B cell (primary cell): ENCODE measurements around the gene DYNLT1. TPM values are rescaled to one million over a fixed set of nuclear protein-coding genes. Genes with fewer than 3 reads are reported as not detected.
"Not testable (repeated sequence)": the region's sequence is repeated elsewhere in the genome, so short reads cannot be mapped to it uniquely, and the experiment has no call there.

Source experiments
- ATAC-seq: fragments of 200-7000 bp; cut with Tn5 transposase; one replicate; pipeline ENCODE4 v1.10.0; 2021; ENCODE audit warnings: low read depth, mild to moderate bottlenecking, moderate number of reproducible peaks, moderate library complexity
- CTCF ChIA-PET: fragments of 350-600 bp; sonication (Branson Sonifier 250); formaldehyde crosslinking; loops from one replicate; lab custom pipeline; 2021; ENCODE audit warnings: antibody characterized with exemption, inconsistent platforms; lab: Charles Lee
- POLR2A ChIA-PET: fragments of 350-600 bp; sonication (Branson Sonifier 250); formaldehyde crosslinking; loops from one replicate; lab custom pipeline; 2021; ENCODE audit warnings: antibody characterized with exemption; lab: Charles Lee
- DNase-seq: peaks from one replicate; pipeline ENCODE4 v3.0.0; 2013
- H2AFZ ChIP-seq: 2 replicates; pipeline ENCODE4 v1.6.1; 2012; ENCODE audit warnings: mild to moderate bottlenecking, low read depth, low read length; ENCODE audit not compliant: insufficient read depth, poor library complexity, severe bottlenecking
- H3K27ac ChIP-seq, 2 donors: 1 replicate in 1 of 2; 2 replicates in 1 of 2; pipeline ENCODE4 v1.5.1; 2012 to 2013; ENCODE audit warnings: low read length in 2 of 2, mild to moderate bottlenecking in 2 of 2, moderate library complexity in 1 of 2
- H3K27me3 ChIP-seq, 4 experiments: fragments of 200-600 bp in 1 of 4; sonication (generic) in 1 of 4; replicated peaks in 1 of 4; 1 replicate in 2 of 4; 2 replicates in 2 of 4; pipeline versions ENCODE4 v1.6.1 to v1.7.0; 2013 to 2016; ENCODE audit warnings: low read length in 3 of 4, mild to moderate bottlenecking in 2 of 4, mixed read lengths in 1 of 4, moderate library complexity in 1 of 4; ENCODE audit not compliant: insufficient read depth in 4 of 4, control insufficient read depth in 3 of 4; ENCODE audit errors: control extremely low read depth in 1 of 4
- H3K36me3 ChIP-seq, 2 experiments: replicated peaks in 1 of 2; 1 replicate in 1 of 2; 2 replicates in 1 of 2; pipeline versions ENCODE4 v1.6.1 to v1.7.1; 2013; ENCODE audit warnings: low read length in 1 of 2; ENCODE audit not compliant: insufficient read depth in 2 of 2, control insufficient read depth in 1 of 2; ENCODE audit errors: control extremely low read depth in 1 of 2, extremely low read depth in 1 of 2
- H3K4me1 ChIP-seq, 2 donors: fragments of 200-600 bp in 1 of 2; sonication (generic) in 1 of 2; 1 replicate in 1 of 2; 2 replicates in 1 of 2; pipeline versions ENCODE4 v1.5.1 to v1.6.1; 2013 to 2017; ENCODE audit warnings: low read length in 2 of 2; ENCODE audit not compliant: control insufficient read depth in 2 of 2, insufficient read depth in 2 of 2
- H3K4me2 ChIP-seq: replicated peaks from 2 replicates; pipeline ENCODE3; 2012; ENCODE audit warnings: mild to moderate bottlenecking, low read depth, low read length; ENCODE audit not compliant: poor library complexity, severe bottlenecking
- H3K4me3 ChIP-seq, 5 experiments: fragments of 200-600 bp in 1 of 5; sonication (generic) in 1 of 5; 1 replicate in 3 of 5; 2 replicates in 2 of 5; pipeline versions ENCODE4 v1.5.1 to v1.7.0; 2011 to 2016; ENCODE audit warnings: low read length in 4 of 5, mild to moderate bottlenecking in 4 of 5, low read depth in 2 of 5, control low read depth in 1 of 5, moderate library complexity in 1 of 5; ENCODE audit not compliant: insufficient read depth in 1 of 5; ENCODE audit errors: control extremely low read depth in 1 of 5, extremely low read depth in 1 of 5
- H3K79me2 ChIP-seq: fragments of 200-600 bp; sonication (generic); one replicate; pipeline ENCODE4 v1.6.0; 2016; ENCODE audit warnings: low read length; ENCODE audit not compliant: control insufficient read depth, insufficient read depth
- H3K9ac ChIP-seq: fragments of 200-600 bp; sonication (generic); 2 replicates; pipeline ENCODE4 v1.6.1; 2017; ENCODE audit warnings: mild to moderate bottlenecking, low read length, moderate library complexity
- H3K9me3 ChIP-seq, 3 donors: one replicate each; pipeline versions ENCODE4 v1.6.1 to v1.7.1; 2013; ENCODE audit warnings: low read length in 2 of 3; ENCODE audit not compliant: control insufficient read depth in 2 of 3, insufficient read depth in 1 of 3; ENCODE audit errors: control extremely low read depth in 1 of 3
- H4K20me1 ChIP-seq: 2 replicates; pipeline ENCODE4 v1.6.0; 2012; ENCODE audit warnings: mild to moderate bottlenecking, low read length; ENCODE audit not compliant: insufficient read depth, control insufficient read depth, poor library complexity, severe bottlenecking
- H3K27ac Mint-ChIP-seq: one replicate; pipeline ENCODE4 v1.8.0; 2021; ENCODE audit warnings: mixed read lengths
- H3K27me3 Mint-ChIP-seq: one replicate; pipeline ENCODE4 v1.8.0; 2021; ENCODE audit warnings: mixed read lengths
- H3K4me1 Mint-ChIP-seq: one replicate; pipeline ENCODE4 v1.8.0; 2021; ENCODE audit warnings: mixed read lengths
- H3K4me3 Mint-ChIP-seq: one replicate; pipeline ENCODE4 v1.8.0; 2021; ENCODE audit warnings: mixed read lengths
- H3K9me3 Mint-ChIP-seq: one replicate; pipeline ENCODE4 v1.8.0; 2022; ENCODE audit warnings: mixed read lengths; ENCODE audit not compliant: insufficient read depth
- EZH2 ChIP-seq: IDR thresholded peaks from 2 replicates; pipeline ENCODE4 v1.6.1; 2012; ENCODE audit warnings: borderline replicate concordance, low read depth, mild to moderate bottlenecking, moderate library complexity, low read length; ENCODE audit not compliant: insufficient read depth, poor library complexity, severe bottlenecking
- WGBS: methylation state at CpG from one replicate; pipeline ENCODE4 v1.1.5; 2013; ENCODE audit warnings: missing lambda C conversion rate; ENCODE audit not compliant: insufficient coverage; 5-methylcytosine and 5-hydroxymethylcytosine counted together
- intact Hi-C: fragments of 100-400 bp; cut with micrococcal nuclease; formaldehyde crosslinking; loops from one replicate; pipeline ENCODE4 v1.10.0; 2022
- polyA plus RNA-seq: library from polyadenylated mRNA; depleted of rRNA; stranded (reverse); fragments of >200 nt; gene quantifications from 2 replicates; pipeline ENCODE4 v1.2.3, GENCODE V29; 2012
- total RNA-seq, 2 donors: library from RNA; stranded (reverse); fragments of 120-200 nt in 1 of 2; gene quantifications; 1 replicate in 1 of 2; 2 replicates in 1 of 2; pipeline versions ENCODE4 v1.2.3 to v1.2.4, GENCODE V29; 2013 to 2022
- TF ChIP-seq, protein P1 (sequence below): fragments of 200-600 bp; IDR thresholded peaks from one replicate; pipeline ENCODE4 v1.8.0; 2022; ENCODE audit warnings: antibody characterized with exemption, mild to moderate bottlenecking

DYNLT1 gene
- total and polyA plus RNA-seq, 2 donors (not counting 1 experiment from before 2014, with no cell fraction given), result 34.8 to 62.6 TPM

DNA sequence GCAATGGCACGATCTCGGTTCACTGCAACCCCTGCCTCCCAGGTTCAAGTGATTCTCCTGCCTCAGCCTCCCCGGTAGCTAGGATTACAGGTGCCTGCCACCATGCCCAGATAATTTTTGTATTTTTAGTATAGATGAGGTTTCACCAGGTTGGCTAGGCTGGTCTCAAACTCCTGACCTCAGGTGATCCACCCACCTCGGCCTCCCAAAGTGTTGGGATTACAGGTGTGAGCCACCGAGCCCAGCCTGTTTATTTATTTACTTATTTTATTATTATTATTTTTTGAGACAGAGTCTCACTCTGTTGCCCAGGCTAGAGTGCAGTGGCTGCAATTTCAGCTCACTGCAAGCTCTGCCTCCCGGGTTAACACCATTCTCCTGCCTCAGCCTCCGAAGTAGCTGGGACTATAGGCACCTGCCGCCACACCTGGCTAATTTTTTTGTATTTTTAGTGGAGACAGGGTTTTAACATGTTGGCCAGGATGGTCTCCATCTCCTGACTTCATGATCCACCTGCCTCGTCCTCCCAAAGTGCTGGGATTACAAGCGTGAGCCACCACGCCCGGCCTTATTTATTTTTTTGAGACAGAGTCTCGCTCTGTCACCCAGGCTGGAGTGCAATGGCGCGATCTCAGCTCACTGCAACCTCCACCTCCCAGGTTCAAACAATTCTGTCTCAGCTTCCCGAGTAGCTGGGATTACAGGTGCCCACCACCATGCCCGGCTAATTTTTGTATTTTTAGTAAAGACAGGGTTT lies 7.6 kb upstream of the DYNLT1 start:
- H3K4me1 Mint-ChIP-seq, result peaks cover 29% of the 10 kb centered on the region
- H3K9me3 ChIP-seq, H4K20me1 ChIP-seq, H3K27ac ChIP-seq, H3K9ac ChIP-seq, H3K36me3 ChIP-seq, H3K4me3 Mint-ChIP-seq, intact Hi-C loops, H3K9me3 Mint-ChIP-seq, H3K27ac Mint-ChIP-seq, H2AFZ ChIP-seq, H3K27me3 ChIP-seq, DNase-seq, ATAC-seq, H3K4me3 ChIP-seq, H3K4me2 ChIP-seq, H3K79me2 ChIP-seq: not testable (repeated sequence)
- 84% methylated on average over 13 of the region's 17 CpGs for WGBS
- ChIA-PET POLR2A (interaction anchor here (0.6 kb wide), 2 partner anchors 443 to 1277 kb away, joined by 3 to 8 read pairs; no protein-coding TSS in a partner anchor), CTCF (interaction anchor here (1.2 to 3.9 kb wide), 3 partner anchors 8 to 37 kb away, joined by 3 to 36 read pairs (median 3); no protein-coding TSS in a partner anchor)
- peaks cover 15% of the 10 kb centered on the region for H3K27me3 Mint-ChIP-seq
- peaks cover 18 to 19% of the 10 kb centered on the region in 2 donors for H3K4me1 ChIP-seq

DNA sequence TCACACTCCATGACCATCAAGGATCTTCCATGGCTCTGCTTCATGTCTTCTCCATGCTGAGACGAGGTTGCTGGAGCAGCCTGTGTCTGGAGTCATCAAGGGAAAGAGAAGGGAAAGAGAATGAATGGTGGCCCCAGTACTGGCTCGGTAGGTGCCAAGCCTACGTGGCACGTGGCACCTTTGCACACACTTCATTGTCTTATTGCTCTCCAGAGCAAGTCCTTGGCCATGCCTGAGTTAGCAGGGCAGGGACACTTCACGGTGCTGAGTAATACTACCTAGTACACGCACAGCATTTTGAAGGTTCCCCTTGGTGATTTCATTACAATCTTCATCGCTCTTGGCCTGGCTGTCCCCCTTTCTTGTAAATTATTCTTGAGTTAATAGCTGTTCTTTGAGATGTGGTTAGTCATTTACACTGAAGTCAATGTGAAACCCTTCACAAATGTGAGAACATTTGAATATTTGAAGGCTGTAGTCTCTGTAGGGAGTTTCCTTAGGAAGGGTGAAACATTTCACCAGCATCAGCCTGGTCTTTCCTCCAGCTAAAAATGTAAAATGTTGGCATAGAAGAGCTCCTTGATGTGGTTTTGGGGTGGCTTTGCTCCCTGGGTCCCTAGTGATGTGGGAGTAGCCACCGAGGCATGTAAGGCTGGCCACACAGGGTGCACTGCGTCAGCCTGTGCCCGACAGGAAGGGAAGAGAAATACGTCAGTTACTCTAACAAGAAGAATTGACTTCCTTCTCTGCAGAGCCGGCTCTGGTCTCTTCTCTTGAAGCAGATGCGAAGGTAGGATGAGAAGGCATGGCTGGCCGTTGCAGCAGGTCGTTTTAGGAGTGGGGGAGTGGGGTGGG lies 5.0 kb upstream of the DYNLT1 start, which contains the start of gene SYTL3:
SYTL3 (plus strand) TSS at position 766 of the 855 bp plus-strand sequence. CDS start 13,215 bp downstream, outside the sequence.
- ChIA-PET CTCF (interaction anchor here (1.1 to 3.9 kb wide), 4 partner anchors 11 to 429 kb away, joined by 3 to 36 read pairs (median 10); no protein-coding TSS in a partner anchor), POLR2A (no interaction called here)
- intact Hi-C loops, result loop anchor here (5.0 to 10.0 kb wide), 3 partner anchors 38 to 825 kb away; partner anchors contain the start of gene SNX9
- Mint-ChIP-seq H3K9me3 (no peaks in the 10 kb centered on the region), H3K4me3 (peak within 1 kb of the TSS; percentile 85), H3K27me3 (no peaks in the 10 kb centered on the region), H3K4me1 (peaks cover 41% of the 10 kb centered on the region), H3K27ac (peak within 1 kb of the TSS; percentile 98)
- WGBS, result 23% methylated on average over 8 of the region's 15 CpGs
- peak within 1 kb of the TSS; percentile 40 for H3K9ac ChIP-seq
- no peaks in the 10 kb centered on the region for H3K9me3 ChIP-seq
- ATAC-seq (peak; percentile 68), DNase-seq (peak; percentile 79)
- peak within 1 kb of the TSS; percentile 13 to 84 for H3K27ac ChIP-seq
- peak within 1 kb of the TSS; percentile 76 for H2AFZ ChIP-seq
- peak within 1 kb of the TSS in 3 of 5 experiments; percentile 29 to 39 (median 30) for H3K4me3 ChIP-seq
- H3K4me2 ChIP-seq, result peak within 1 kb of the TSS; percentile 67
- H3K4me1 ChIP-seq, result peaks cover 18 to 26% of the 10 kb centered on the region in 2 donors
- H4K20me1 ChIP-seq, result no peaks in the 10 kb centered on the region
- no peaks in the 10 kb centered on the region for H3K36me3 ChIP-seq
- H3K27me3 ChIP-seq, result peaks cover 0 to 3% (median 0%) of the 10 kb centered on the region in 4 experiments
- TF ChIP-seq, protein P1, sequence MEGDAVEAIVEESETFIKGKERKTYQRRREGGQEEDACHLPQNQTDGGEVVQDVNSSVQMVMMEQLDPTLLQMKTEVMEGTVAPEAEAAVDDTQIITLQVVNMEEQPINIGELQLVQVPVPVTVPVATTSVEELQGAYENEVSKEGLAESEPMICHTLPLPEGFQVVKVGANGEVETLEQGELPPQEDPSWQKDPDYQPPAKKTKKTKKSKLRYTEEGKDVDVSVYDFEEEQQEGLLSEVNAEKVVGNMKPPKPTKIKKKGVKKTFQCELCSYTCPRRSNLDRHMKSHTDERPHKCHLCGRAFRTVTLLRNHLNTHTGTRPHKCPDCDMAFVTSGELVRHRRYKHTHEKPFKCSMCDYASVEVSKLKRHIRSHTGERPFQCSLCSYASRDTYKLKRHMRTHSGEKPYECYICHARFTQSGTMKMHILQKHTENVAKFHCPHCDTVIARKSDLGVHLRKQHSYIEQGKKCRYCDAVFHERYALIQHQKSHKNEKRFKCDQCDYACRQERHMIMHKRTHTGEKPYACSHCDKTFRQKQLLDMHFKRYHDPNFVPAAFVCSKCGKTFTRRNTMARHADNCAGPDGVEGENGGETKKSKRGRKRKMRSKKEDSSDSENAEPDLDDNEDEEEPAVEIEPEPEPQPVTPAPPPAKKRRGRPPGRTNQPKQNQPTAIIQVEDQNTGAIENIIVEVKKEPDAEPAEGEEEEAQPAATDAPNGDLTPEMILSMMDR, result no peak
- no peak for TF ChIP-seq EZH2
- H3K79me2 ChIP-seq, result no peaks in the 10 kb centered on the region
